ENCODE results near the gene CDS2. TPM values are rescaled to one million over a fixed set of nuclear protein-coding genes. Genes with fewer than 3 reads are reported as not detected.
A peak's percentile ranks its signal among the peaks of the same experiment; 100 is the strongest.

Gene CDS2
- total and polyA plus RNA-seq, 2 of the 13 experiments (the other 11 are each of a cell fraction or from before 2014, with no cell fraction given), result 81.3 to 153 TPM

GRCh38 chr20:5120185-5120476, 6.7 kb upstream of the CDS2 start (continued):
- TF ChIP-seq FUBP1 (CRISPR knock-in tag; IDR thresholded peaks at IDR 0.05; ENCODE audit: borderline replicate concordance) (no peak), TGIF2 (CRISPR knock-in tag; IDR thresholded peaks at IDR 0.05) (peak; percentile 50; the same call in 1 of the 2 replicates), SKIL (CRISPR knock-in tag; IDR thresholded peaks at IDR 0.05; ENCODE audit: borderline replicate concordance) (no peak), FOXM1 (CRISPR knock-in tag; IDR thresholded peaks at IDR 0.05) (no peak), ZNF143 (CRISPR knock-in tag; IDR thresholded peaks at IDR 0.05) (no peak), ZNF746 (CRISPR knock-in tag; IDR thresholded peaks at IDR 0.05) (0 out of 2 replicates have a peak, but pooled peaks have one; percentile 15), SOX6 (IDR thresholded peaks at IDR 0.05) (no peak), SOX6 (CRISPR knock-in tag; IDR thresholded peaks at IDR 0.05) (no peak), ZNF556 (CRISPR knock-in tag; IDR thresholded peaks at IDR 0.05; ENCODE audit: borderline replicate concordance) (0 out of 2 replicates have a peak, but pooled peaks have one; percentile 50), ZNF142 (CRISPR knock-in tag; IDR thresholded peaks at IDR 0.05) (no peak), PBX2 (CRISPR knock-in tag; IDR thresholded peaks at IDR 0.05) (no peak), CSRNP1 (CRISPR knock-in tag; IDR thresholded peaks at IDR 0.05) (no peak), FOXJ3 (CRISPR knock-in tag; IDR thresholded peaks at IDR 0.05; ENCODE audit: borderline replicate concordance) (no peak; the same call in 1 of the 2 replicates), NCOA1 (CRISPR knock-in tag; IDR thresholded peaks at IDR 0.05) (no peak), NKX3-1 (CRISPR knock-in tag; IDR thresholded peaks at IDR 0.05) (no peak), ATF4 (CRISPR knock-in tag; IDR thresholded peaks at IDR 0.05) (no peak; a peak in 1 of 4 replicates)

Measured in HepG2 (cell line).